Measurements from ENCODE around the gene KLHL3.

- no peak for TF ChIP-seq CTCF (IDR thresholded peaks at IDR 0.05; ENCODE audit: low read length)
- TF ChIP-seq EZH2 (IDR thresholded peaks at IDR 0.05; ENCODE audit: borderline replicate concordance, low read length): no peak
Measured at GRCh38 chr5:137575847-137576246, 160.0 kb downstream of the KLHL3 start.

Measured in OCI-LY1 (cell line).